K562 (cell line): Measurements from ENCODE around the gene TSPOAP1. TPM values are rescaled to one million over a fixed set of nuclear protein-coding genes. Genes with fewer than 3 reads are reported as not detected.

Source experiments
- ATF1 ChIP-seq, 2 experiments: fragments of 450-650 bp in 1 of 2; IDR thresholded peaks; 2 replicates each; pipeline ENCODE4 v1.6.1; 2016; ENCODE audit warnings: missing compliant biosample characterization in 1 of 2, missing genetic modification characterization in 1 of 2
- CHAMP1 ChIP-seq: fragments of 450-650 bp; IDR thresholded peaks from 2 replicates; pipeline ENCODE4 v1.6.1; 2016; ENCODE audit warnings: mild to moderate bottlenecking
- DEAF1 ChIP-seq: fragments of 450-650 bp; formaldehyde crosslinking; IDR thresholded peaks from 2 replicates; pipeline ENCODE4 v1.4.0; 2020; ENCODE audit warnings: mild to moderate bottlenecking, moderate library complexity
- E2F1 ChIP-seq: sonication (generic); formaldehyde crosslinking; IDR thresholded peaks from 2 replicates; pipeline ENCODE4 v1.8.1; 2023; ENCODE audit warnings: mild to moderate bottlenecking, missing genetic modification reagents, moderate library complexity
- FOXJ3 ChIP-seq: sonication (generic); formaldehyde crosslinking; IDR thresholded peaks from 2 replicates; pipeline ENCODE4 v1.4.0; 2020; ENCODE audit warnings: mild to moderate bottlenecking, missing genetic modification reagents
- HDAC6 ChIP-seq: IDR thresholded peaks from 2 replicates; pipeline ENCODE4 v1.6.1; 2012; ENCODE audit warnings: low read depth, mild to moderate bottlenecking, control low read depth, inconsistent platforms, low read length, moderate library complexity
- HMGN3 ChIP-seq: IDR thresholded peaks from 2 replicates; pipeline ENCODE4 v1.6.1; 2011; ENCODE audit warnings: borderline replicate concordance, low read depth, mild to moderate bottlenecking, mixed read lengths, low read length; ENCODE audit not compliant: insufficient read length; ENCODE audit errors: extremely low read depth
- MAFF ChIP-seq: IDR thresholded peaks from 2 replicates; pipeline ENCODE4 v1.6.1; 2012; ENCODE audit warnings: low read length, improper control_type of control experiment
- NBN ChIP-seq: fragments of 450-650 bp; IDR thresholded peaks from 2 replicates; pipeline ENCODE4 v1.6.1; 2016; ENCODE audit warnings: low read depth, mild to moderate bottlenecking
- NEUROD1 ChIP-seq: fragments of 150-350 bp; IDR thresholded peaks from 2 replicates; pipeline ENCODE4 v1.6.1; 2014; ENCODE audit warnings: borderline replicate concordance, low read length, low read depth; ENCODE audit not compliant: partially characterized antibody
- POLR2AphosphoS5 ChIP-seq: IDR thresholded peaks from 2 replicates; pipeline ENCODE4 v1.6.1; 2011; ENCODE audit warnings: mild to moderate bottlenecking, low read depth, low read length, moderate library complexity; ENCODE audit not compliant: control insufficient read depth, insufficient read depth
- SIX5 ChIP-seq, 2 experiments: IDR thresholded peaks; 2 replicates each; pipeline ENCODE4 v1.6.1; 2011; ENCODE audit warnings: low read length in 2 of 2, borderline replicate concordance in 1 of 2, low read depth in 1 of 2, mild to moderate bottlenecking in 1 of 2, moderate library complexity in 1 of 2; ENCODE audit not compliant: insufficient read depth in 1 of 2
- SNAPC5 ChIP-seq: fragments of 250-450 bp; sonication (Bioruptor Pico); IDR thresholded peaks from 2 replicates; pipeline ENCODE4 v1.8.0; 2021; ENCODE audit warnings: moderate library complexity, mild to moderate bottlenecking, inconsistent platforms
- TBP ChIP-seq: optimal IDR thresholded peaks from 2 replicates; pipeline ENCODE3; 2011; ENCODE audit warnings: low read depth, low read length, improper control_type of control experiment
- TEAD2 ChIP-seq: fragments of 450-650 bp; IDR thresholded peaks from 2 replicates; pipeline ENCODE4 v1.6.1; 2016; ENCODE audit warnings: missing genetic modification characterization, control low read depth, missing compliant biosample characterization
- ZNF143 ChIP-seq: sonication (generic); formaldehyde crosslinking; IDR thresholded peaks from 2 replicates; pipeline ENCODE4 v1.9.0; 2022; ENCODE audit warnings: mild to moderate bottlenecking, missing genetic modification reagents
- ZNF239 ChIP-seq: fragments of 250-450 bp; sonication (Bioruptor Pico); IDR thresholded peaks from 2 replicates; pipeline ENCODE4 v1.4.0; 2020; ENCODE audit warnings: mild to moderate bottlenecking
- ZNF354B ChIP-seq: fragments of 250-450 bp; sonication (Bioruptor Pico); IDR thresholded peaks from 2 replicates; pipeline ENCODE4 v1.4.0; 2020
- ZNF655 ChIP-seq: fragments of 250-450 bp; sonication (Bioruptor Pico); IDR thresholded peaks from 2 replicates; pipeline ENCODE4 v1.5.0; 2021
- ZNF695 ChIP-seq: fragments of 450-650 bp; formaldehyde crosslinking; IDR thresholded peaks from 2 replicates; pipeline ENCODE4 v1.4.0; 2020; ENCODE audit warnings: mild to moderate bottlenecking, moderate library complexity
- ZNF785 ChIP-seq: fragments of 250-450 bp; sonication (Bioruptor Pico); IDR thresholded peaks from 2 replicates; pipeline ENCODE4 v1.4.0; 2020; ENCODE audit warnings: mild to moderate bottlenecking
- ZSCAN29 ChIP-seq: fragments of 450-650 bp; IDR thresholded peaks from 2 replicates; pipeline ENCODE4 v1.6.1; 2017
- ZSCAN32 ChIP-seq: fragments of 450-650 bp; formaldehyde crosslinking; IDR thresholded peaks from 2 replicates; pipeline ENCODE4 v1.4.0; 2020; ENCODE audit warnings: mild to moderate bottlenecking, moderate library complexity
- polyA plus RNA-seq, 8 experiments: library from polyadenylated mRNA; depleted of rRNA in 4 of 8; stranded (reverse) in 5 of 8; unstranded in 3 of 8; fragments of >200 nt; fragmentation: Nextera tagmentation in 2 of 8; fragmentation: Illumina TruSeq in 1 of 8; extraction: Ambion mirVana in 2 of 8; extraction: Trizol in 1 of 8; gene quantifications; 2 replicates each; pipeline versions ENCODE4 v1.2.1 to v1.2.3, GENCODE V29; 2011 to 2014; ENCODE audit warnings: inconsistent platforms in 1 of 8, missing spikeins in 1 of 8
- total RNA-seq, 7 experiments: library from RNA; depleted of rRNA in 6 of 7; stranded (reverse); fragments of >200 nt in 6 of 7; fragmentation: Illumina TruSeq in 2 of 7; extraction: Trizol in 2 of 7; gene quantifications; 2 replicates each; pipeline versions ENCODE4 v1.2.1 to v1.2.3, GENCODE V29; 2011 to 2021; ENCODE audit warnings: low replicate concordance in 1 of 7

Gene TSPOAP1
- total and polyA plus RNA-seq, 9 of the 15 experiments (the other 6 are each of a cell fraction or from before 2014, with no cell fraction given): 0.87 to 3.9 (median 1.8) TPM; not detected in 2

GRCh38 chr17:58364270-58364942 is 35.8 kb upstream of the TSPOAP1 start (continued):
- TF ChIP-seq POLR2AphosphoS5 (peak; percentile 71; the same call in 1 of the 2 replicates), ZNF695 (CRISPR knock-in tag) (no peak), ZNF655 (CRISPR knock-in tag) (no peak), ZNF354B (CRISPR knock-in tag) (no peak), HDAC6 (no peak), FOXJ3 (CRISPR knock-in tag) (no peak), MAFF (no peak), ZNF785 (no peak), ZNF239 (CRISPR knock-in tag) (no peak), SIX5 (IDR thresholded peaks at IDR 0.05; ENCODE audit: borderline replicate concordance in 1 of 2, insufficient read depth in 1 of 2, low read depth in 1 of 2, low read length in 2 of 2) (no peak), HMGN3 (peak; percentile 53), ZSCAN29 (no peak), ZNF143 (CRISPR knock-in tag) (no peak), CHAMP1 (no peak), TBP (peak; percentile 42), NBN (peak; percentile 80), ZSCAN32 (CRISPR knock-in tag) (no peak), ATF1 (CRISPR knock-in tag; IDR thresholded peaks at IDR 0.05) (no peak), ATF1 (tag; IDR thresholded peaks at IDR 0.05) (0 out of 2 replicates have a peak, but pooled peaks have one; percentile 16), SNAPC5 (CRISPR knock-in tag) (no peak), E2F1 (CRISPR knock-in tag) (no peak), TEAD2 (tag) (no peak), NEUROD1 (peak; percentile 23), DEAF1 (CRISPR knock-in tag) (0 out of 2 replicates have a peak, but pooled peaks have one; percentile 20)
